Kidney (tissue), 14 donors: ENCODE data around the gene KRT40. TPM values are rescaled to one million over a fixed set of nuclear protein-coding genes. Genes with fewer than 3 reads are reported as not detected.
A peak's percentile ranks its signal among the peaks of the same experiment; 100 is the strongest.

ENCODE experiments used
- DNase-seq, 5 donors: peaks; one replicate each; pipeline ENCODE4 v3.0.0-alpha.2; 2013 to 2020
- FAIRE-seq: peaks from 2 replicates; lab custom pipeline; 2012; peaks lifted over from hg19 to GRCh38; lab: Jason Lieb, UNC
- H3K27ac ChIP-seq, 2 donors: one replicate each; pipeline ENCODE4 v1.7.0; 2013; ENCODE audit warnings: low read depth in 2 of 2, low read length in 2 of 2, inconsistent platforms in 1 of 2
- H3K27me3 ChIP-seq: one replicate; pipeline ENCODE4 v1.7.1; 2013; ENCODE audit warnings: low read length, inconsistent platforms; ENCODE audit not compliant: control insufficient read depth, insufficient read depth
- H3K36me3 ChIP-seq, 3 donors: one replicate each; pipeline versions ENCODE4 v1.7.0 to v1.7.1; 2013; ENCODE audit warnings: low read length in 3 of 3, control low read depth in 1 of 3, inconsistent platforms in 1 of 3; ENCODE audit not compliant: insufficient read depth in 3 of 3, control insufficient read depth in 2 of 3
- H3K4me1 ChIP-seq, 3 donors: one replicate each; pipeline versions ENCODE4 v1.7.0 to v1.7.1; 2013; ENCODE audit warnings: low read length in 3 of 3, inconsistent platforms in 1 of 3, low read depth in 1 of 3; ENCODE audit not compliant: control insufficient read depth in 2 of 3, insufficient read depth in 2 of 3
- H3K4me3 ChIP-seq, 3 donors: one replicate each; pipeline versions ENCODE4 v1.7.0 to v1.8.1; 2013; ENCODE audit warnings: low read length in 3 of 3, control low read depth in 1 of 3, inconsistent platforms in 1 of 3
- H3K9ac ChIP-seq, 3 donors: one replicate each; pipeline versions ENCODE4 v1.7.0 to v1.7.1; 2013; ENCODE audit warnings: low read length in 3 of 3, control low read depth in 1 of 3, inconsistent platforms in 1 of 3
- H3K9me3 ChIP-seq, 3 donors: one replicate each; pipeline versions ENCODE4 v1.7.0 to v1.7.1; 2013; ENCODE audit warnings: low read length in 3 of 3, control low read depth in 1 of 3, inconsistent platforms in 1 of 3; ENCODE audit not compliant: control insufficient read depth in 2 of 3, insufficient read depth in 1 of 3
- intact Hi-C: fragments of 100-400 bp; cut with DNase I; formaldehyde crosslinking; loops from one replicate; pipeline ENCODE4 v1.11.1; 2022
- polyA plus RNA-seq: library from polyadenylated mRNA; stranded (reverse); fragments of 350-450 nt; fragmentation: Illumina TruSeq; extraction: RNeasy Lipid Tissue Mini Kit (QIAGEN cat#74804); gene quantifications from one replicate; pipeline ENCODE4 v1.2.3, GENCODE V29; 2014; ENCODE audit warnings: low read depth, low replicate concordance; ENCODE audit not compliant: insufficient read depth
- total RNA-seq: library from RNA; stranded (reverse); fragmentation: NEBNext Ultra II Directional; extraction: Animal tissue kit (Norgen Biotek cat#: 25700); gene quantifications from one replicate; pipeline ENCODE4 v1.2.1, GENCODE V29; 2021
- TF ChIP-seq, protein P1 (sequence below): IDR thresholded peaks from 3 replicates; pipeline ENCODE4 v1.5.1; 2012; ENCODE audit warnings: mild to moderate bottlenecking, moderate library complexity, borderline replicate concordance; ENCODE audit not compliant: insufficient read depth; ENCODE audit errors: extremely low read depth
- donor health status: control.
- donor health status: control.
- donor health status: control.
- donor health status: control.
- donor health status: control.
- donor health status: DM: yes; HTN: yes; CAD: no.
- donor health status: Normal renal cell carcinoma (clear cell type).

Gene KRT40
- total and polyA plus RNA-seq, 2 donors from 2014 or later: not detected

- Histone ChIP-seq H3K4me1 (peaks cover 0 to 6% (median 0%) of the 10 kb centered on the region in 3 donors), H3K4me3 (no peak overlapping the region), H3K9ac (no peak overlapping the region), H3K36me3 (no peaks in the 10 kb centered on the region), H3K27me3 (no peaks in the 10 kb centered on the region), H3K9me3 (no peaks in the 10 kb centered on the region), H3K27ac (no peak overlapping the region)
- TF ChIP-seq, protein P1, sequence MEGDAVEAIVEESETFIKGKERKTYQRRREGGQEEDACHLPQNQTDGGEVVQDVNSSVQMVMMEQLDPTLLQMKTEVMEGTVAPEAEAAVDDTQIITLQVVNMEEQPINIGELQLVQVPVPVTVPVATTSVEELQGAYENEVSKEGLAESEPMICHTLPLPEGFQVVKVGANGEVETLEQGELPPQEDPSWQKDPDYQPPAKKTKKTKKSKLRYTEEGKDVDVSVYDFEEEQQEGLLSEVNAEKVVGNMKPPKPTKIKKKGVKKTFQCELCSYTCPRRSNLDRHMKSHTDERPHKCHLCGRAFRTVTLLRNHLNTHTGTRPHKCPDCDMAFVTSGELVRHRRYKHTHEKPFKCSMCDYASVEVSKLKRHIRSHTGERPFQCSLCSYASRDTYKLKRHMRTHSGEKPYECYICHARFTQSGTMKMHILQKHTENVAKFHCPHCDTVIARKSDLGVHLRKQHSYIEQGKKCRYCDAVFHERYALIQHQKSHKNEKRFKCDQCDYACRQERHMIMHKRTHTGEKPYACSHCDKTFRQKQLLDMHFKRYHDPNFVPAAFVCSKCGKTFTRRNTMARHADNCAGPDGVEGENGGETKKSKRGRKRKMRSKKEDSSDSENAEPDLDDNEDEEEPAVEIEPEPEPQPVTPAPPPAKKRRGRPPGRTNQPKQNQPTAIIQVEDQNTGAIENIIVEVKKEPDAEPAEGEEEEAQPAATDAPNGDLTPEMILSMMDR: no peak
- DNase-seq (no peak), FAIRE-seq (no peak)
- intact Hi-C loops: no loop called here
Observed at GRCh38 chr17:40952661-40953060, 31.5 kb downstream of the KRT40 start.

GRCh38 chr17:40952154-40952553 lies 32.0 kb downstream of the KRT40 start:
- DNase-seq (peak in 3 of 5 donors; percentile 48 to 69 (median 68)), FAIRE-seq (no peak)
- intact Hi-C loops: no loop called here
- TF ChIP-seq, protein P1: no peak
- no peaks in the 10 kb centered on the region for H3K27me3 ChIP-seq
- H3K9ac ChIP-seq: no peak overlapping the region
- no peaks in the 10 kb centered on the region for H3K9me3 ChIP-seq
- H3K36me3 ChIP-seq: no peaks in the 10 kb centered on the region
- H3K4me1 ChIP-seq: peaks cover 0 to 6% (median 0%) of the 10 kb centered on the region in 3 donors
- no peak overlapping the region for H3K4me3 ChIP-seq
- H3K27ac ChIP-seq: no peak overlapping the region

DNA sequence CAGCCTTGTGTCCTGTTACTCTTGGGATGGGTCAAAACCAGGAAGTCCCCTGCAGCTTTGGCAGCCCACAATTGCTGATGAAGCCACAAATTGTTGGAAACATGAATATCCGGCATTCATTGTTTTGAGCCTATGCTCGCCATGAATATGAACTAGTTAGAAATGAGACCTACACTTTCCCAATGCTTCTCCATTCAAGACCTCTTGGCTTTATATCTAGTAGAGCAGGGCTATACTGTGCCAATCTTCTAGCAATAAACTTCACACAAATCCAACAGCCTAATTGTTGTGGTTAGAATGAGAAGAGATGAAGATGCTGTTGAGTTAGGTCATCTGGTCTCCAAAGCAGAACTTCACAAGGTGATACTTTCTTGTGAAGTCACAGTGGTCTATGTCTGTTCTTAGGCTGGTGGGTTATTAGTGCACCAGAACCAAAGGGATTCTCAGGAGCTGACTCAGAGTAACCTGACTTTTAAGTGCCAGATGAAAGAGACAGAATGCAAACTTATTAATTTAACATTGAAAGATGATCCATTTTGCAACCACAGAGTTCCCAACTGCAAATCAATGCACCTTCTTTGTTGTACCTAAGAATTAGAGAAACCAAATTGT lies 33.0 kb downstream of the KRT40 start:
- Histone ChIP-seq H3K27me3 (no peaks in the 10 kb centered on the region), H3K9ac (no peak overlapping the region), H3K4me3 (no peak overlapping the region), H3K36me3 (no peaks in the 10 kb centered on the region), H3K9me3 (no peaks in the 10 kb centered on the region), H3K4me1 (no peaks in the 10 kb centered on the region), H3K27ac (no peak overlapping the region)
- FAIRE-seq (no peak), DNase-seq (no peak)
- TF ChIP-seq, protein P1: no peak
- intact Hi-C loops: no loop called here

DNA sequence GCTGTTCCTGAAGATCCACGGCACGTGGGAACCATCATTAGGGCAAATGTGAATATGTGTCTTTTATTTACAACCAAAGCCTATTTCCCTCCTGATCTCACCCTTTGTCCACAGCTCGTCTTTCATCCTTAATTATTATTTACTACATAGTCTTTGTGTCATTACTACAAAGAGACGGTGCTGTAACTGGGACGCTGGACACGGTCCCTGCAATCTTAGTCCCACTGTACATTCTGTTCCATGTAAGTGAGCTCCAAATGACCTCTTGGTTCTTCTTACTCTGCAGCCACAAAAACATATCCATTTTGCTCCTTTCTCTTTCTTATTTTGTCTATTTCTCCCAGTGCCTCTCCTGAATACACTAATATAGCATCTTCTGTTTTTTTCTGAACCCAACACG lies 34.0 kb downstream of the KRT40 start:
- no peaks in the 10 kb centered on the region for H3K4me1 ChIP-seq
- FAIRE-seq: no peak
- H3K36me3 ChIP-seq: no peaks in the 10 kb centered on the region
- no peak overlapping the region for H3K27ac ChIP-seq
- H3K9me3 ChIP-seq: no peaks in the 10 kb centered on the region
- intact Hi-C loops: no loop called here
- H3K9ac ChIP-seq: no peak overlapping the region
- H3K4me3 ChIP-seq: no peak overlapping the region
- H3K27me3 ChIP-seq: no peaks in the 10 kb centered on the region
- TF ChIP-seq, protein P1: no peak
- no peak for DNase-seq
